GM18907 (cell line): ENCODE measurements around the gene ARHGDIG.
"Not testable (repeated sequence)": the region's sequence is repeated elsewhere in the genome, so short reads cannot be mapped to it uniquely, and the experiment has no call there.

ENCODE experiments used
- ATAC-seq: cut with Tn5 transposase; IDR thresholded peaks from one replicate; pipeline ENCODE4 v1.9.1; 2021; ENCODE audit warnings: mild to moderate bottlenecking, moderate library complexity; ENCODE audit not compliant: unreplicated experiment

ARHGDIG gene

GRCh38 chr16:322476-323143 is 42.2 kb downstream of the ARHGDIG start:
- ATAC-seq: no peak

GRCh38 chr16:324201-324450 is 43.7 kb downstream of the ARHGDIG start:
- no peak for ATAC-seq

- ATAC-seq: no peak
Observed at GRCh38 chr16:324451-325334, 44.3 kb downstream of the ARHGDIG start.

GRCh38 chr16:325375-326145 is 45.2 kb downstream of the ARHGDIG start:
- no peak for ATAC-seq

DNA sequence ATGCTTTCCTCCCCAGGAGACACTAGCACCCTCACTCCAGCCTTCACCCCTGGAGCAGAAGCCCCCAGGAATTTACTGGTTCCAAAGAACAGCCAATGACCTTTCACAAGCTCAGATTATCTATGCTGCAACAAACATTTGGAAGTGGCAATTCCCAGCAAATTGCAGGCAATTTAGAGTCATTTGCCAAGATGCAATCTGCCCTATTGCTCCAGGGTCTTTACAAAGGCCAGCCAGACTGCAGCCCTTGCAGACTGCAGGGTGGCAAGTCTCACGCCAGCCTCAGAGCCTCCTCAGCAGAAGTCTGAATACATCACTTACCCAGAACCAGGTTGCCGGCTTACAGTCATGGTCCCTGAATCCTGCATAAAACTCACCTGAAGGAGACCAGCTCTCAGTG is 50.4 kb downstream of the ARHGDIG start:
- no peak for ATAC-seq

- ATAC-seq: not testable (repeated sequence)
Observed at GRCh38 chr16:331181-331814, 50.9 kb downstream of the ARHGDIG start.
